GM23338 (cell line): ENCODE results near the gene TESMIN. TPM values are rescaled to one million over a fixed set of nuclear protein-coding genes. Genes with fewer than 3 reads are reported as not detected.

Experiments used
- ATAC-seq: fragments of 200-7000 bp; cut with Tn5 transposase; 3 replicates; pipeline ENCODE4 v1.9.1; 2020
- DNase-seq: peaks from one replicate; pipeline ENCODE4 v3.0.0-alpha.2; 2015; ENCODE audit warnings: low spot score
- H2AFZ ChIP-seq: fragments of 200-600 bp; sonication (generic); 2 replicates; pipeline ENCODE4 v1.8.0; 2016; ENCODE audit warnings: antibody characterized with exemption, mild to moderate bottlenecking, moderate library complexity
- H3F3A ChIP-seq: fragments of 200-600 bp; sonication (generic); replicated peaks from 2 replicates; pipeline ENCODE4 v1.8.0; 2017; ENCODE audit warnings: antibody characterized with exemption, mixed run types, low read depth
- H3K27ac ChIP-seq: fragments of 200-600 bp; sonication (generic); 2 replicates; pipeline ENCODE4 v1.6.1; 2016; ENCODE audit warnings: low read depth
- H3K27me3 ChIP-seq: fragments of 200-600 bp; sonication (generic); 2 replicates; pipeline ENCODE4 v1.8.0; 2016; ENCODE audit warnings: mild to moderate bottlenecking, mixed run types, moderate library complexity; ENCODE audit not compliant: insufficient read depth
- H3K36me3 ChIP-seq: fragments of 200-600 bp; sonication (generic); 2 replicates; pipeline ENCODE4 v1.8.0; 2016; ENCODE audit warnings: mild to moderate bottlenecking; ENCODE audit not compliant: insufficient read depth
- H3K4me1 ChIP-seq: fragments of 200-600 bp; sonication (generic); 2 replicates; pipeline ENCODE4 v1.8.0; 2016; ENCODE audit warnings: mild to moderate bottlenecking, moderate library complexity; ENCODE audit not compliant: insufficient read depth
- H3K4me2 ChIP-seq: fragments of 200-600 bp; sonication (generic); 2 replicates; pipeline ENCODE4 v1.7.1; 2017; ENCODE audit warnings: mixed run types
- H3K4me3 ChIP-seq: fragments of 200-600 bp; sonication (generic); 2 replicates; pipeline ENCODE4 v1.6.1; 2016; ENCODE audit warnings: mixed run types
- H3K79me2 ChIP-seq: fragments of 200-600 bp; sonication (generic); replicated peaks from 2 replicates; pipeline ENCODE4 v1.8.0; 2017; ENCODE audit warnings: mild to moderate bottlenecking; ENCODE audit not compliant: insufficient read depth
- H3K9me2 ChIP-seq: fragments of 200-600 bp; sonication (generic); 2 replicates; pipeline ENCODE4 v1.8.0; 2017; ENCODE audit not compliant: insufficient read depth
- H4K20me1 ChIP-seq: fragments of 200-600 bp; sonication (generic); replicated peaks from 2 replicates; pipeline ENCODE4 v1.8.0; 2017; ENCODE audit warnings: mild to moderate bottlenecking; ENCODE audit not compliant: insufficient read depth
- H3K27ac Mint-ChIP-seq: 2 replicates; pipeline ENCODE4 v1.8.0; 2020; ENCODE audit warnings: inconsistent platforms, mild to moderate bottlenecking, moderate library complexity, mixed read lengths
- H3K27me3 Mint-ChIP-seq: 3 replicates; pipeline ENCODE4 v1.8.0; 2022; ENCODE audit warnings: low read depth, mild to moderate bottlenecking, moderate library complexity, mixed read lengths, inconsistent platforms; ENCODE audit not compliant: insufficient read depth, poor library complexity
- H3K36me3 Mint-ChIP-seq: 3 replicates; pipeline ENCODE4 v1.8.0; 2021; ENCODE audit warnings: low read depth, mild to moderate bottlenecking, inconsistent platforms, moderate library complexity, mixed read lengths
- H3K4me1 Mint-ChIP-seq: 3 replicates; pipeline ENCODE4 v1.8.0; 2020; ENCODE audit warnings: mild to moderate bottlenecking, inconsistent platforms, mixed read lengths
- H3K4me3 Mint-ChIP-seq: 3 replicates; pipeline ENCODE4 v1.8.0; 2021; ENCODE audit warnings: moderate library complexity, mild to moderate bottlenecking, inconsistent platforms, mixed read lengths
- H3K9me3 Mint-ChIP-seq: 3 replicates; pipeline ENCODE4 v1.8.0; 2020; ENCODE audit warnings: moderate library complexity, mild to moderate bottlenecking, inconsistent platforms, mixed read lengths
- CREB1 ChIP-seq: fragments of 250-450 bp; sonication (Bioruptor Pico); IDR thresholded peaks from 2 replicates; pipeline ENCODE4 v1.5.0; 2020; ENCODE audit warnings: low read depth, mild to moderate bottlenecking, moderate library complexity
- CTCF ChIP-seq, 2 experiments: fragments of 200-600 bp in 1 of 2; sonication (generic) in 1 of 2; conservative IDR thresholded peaks; 2 replicates each; pipeline versions ENCODE4 v1.5.1 to v1.6.1; 2016 to 2017; ENCODE audit warnings: antibody characterized with exemption in 2 of 2, low read depth in 2 of 2, mild to moderate bottlenecking in 2 of 2, moderate library complexity in 1 of 2
- EZH2 ChIP-seq: fragments of 200-600 bp; sonication (generic); IDR thresholded peaks from one replicate; pipeline ENCODE4 v1.8.0; 2017; ENCODE audit warnings: antibody characterized with exemption, mild to moderate bottlenecking, low read depth; ENCODE audit not compliant: unreplicated experiment
- JUNB ChIP-seq: IDR thresholded peaks from one replicate; pipeline ENCODE4 v1.6.1; 2016; ENCODE audit warnings: antibody characterized with exemption; ENCODE audit not compliant: unreplicated experiment
- NANOG ChIP-seq: IDR thresholded peaks from 2 replicates; pipeline ENCODE4 v1.6.1; 2016; ENCODE audit warnings: antibody characterized with exemption, borderline replicate concordance
- POLR2AphosphoS5 ChIP-seq: IDR thresholded peaks from 2 replicates; pipeline ENCODE4 v1.6.1; 2016; ENCODE audit warnings: antibody characterized with exemption, low read depth
- REST ChIP-seq: IDR thresholded peaks from one replicate; pipeline ENCODE4 v1.6.1; 2018; ENCODE audit warnings: antibody characterized with exemption; ENCODE audit not compliant: unreplicated experiment
- STAT1 ChIP-seq: IDR thresholded peaks from one replicate; pipeline ENCODE4 v1.6.1; 2016; ENCODE audit warnings: antibody characterized with exemption; ENCODE audit not compliant: unreplicated experiment
- ZNF114 ChIP-seq: fragments of 250-450 bp; sonication (Bioruptor Pico); IDR thresholded peaks from 2 replicates; pipeline ENCODE4 v1.5.0; 2020; ENCODE audit warnings: mild to moderate bottlenecking, moderate library complexity
- polyA plus RNA-seq: library from polyadenylated mRNA; unstranded; fragments of >200 nt; fragmentation: Nextera tagmentation; extraction: Ambion mirVana; gene quantifications from 2 replicates; pipeline ENCODE4 v1.2.1, GENCODE V29; 2016
- total RNA-seq: library from RNA; depleted of rRNA; stranded (reverse); fragments of >200 nt; shearing (Covaris generic); gene quantifications from 2 replicates; pipeline ENCODE4 v1.2.3, GENCODE V29; 2014

TESMIN gene
- total and polyA plus RNA-seq, 2 experiments from 2014 or later = 54.5 to 64.6 TPM

DNA sequence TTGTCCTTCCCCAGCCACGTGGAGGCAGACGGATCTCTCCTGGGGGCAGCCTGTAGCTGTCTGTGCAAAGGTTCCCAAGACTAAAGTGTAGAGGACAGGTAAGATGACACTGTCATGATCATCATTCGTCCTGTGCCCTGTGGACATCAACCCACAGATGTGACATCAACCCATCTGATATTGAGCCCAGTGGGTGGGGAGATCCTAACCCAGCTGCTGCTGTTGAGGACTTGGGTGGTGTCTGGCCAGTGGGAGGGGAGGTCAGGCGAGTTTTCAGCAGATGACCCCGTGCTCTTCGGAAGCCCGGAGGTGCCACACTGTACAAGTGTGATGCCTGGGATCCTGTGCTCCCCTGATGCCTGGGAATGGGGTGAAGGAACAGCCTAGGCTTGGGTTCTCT is 68.2 kb downstream of the TESMIN start:
- Mint-ChIP-seq H3K27ac (no peak overlapping the region), H3K4me1 (peaks cover 24% of the 10 kb centered on the region), H3K27me3 (peaks cover 34% of the 10 kb centered on the region), H3K36me3 (peaks cover 22% of the 10 kb centered on the region), H3K9me3 (no peaks in the 10 kb centered on the region), H3K4me3 (no peak overlapping the region)
- H3F3A ChIP-seq = no peaks in the 10 kb centered on the region; the same call in none of the 2 replicates
- H3K9me2 ChIP-seq = no peaks in the 10 kb centered on the region
- peaks cover 33% of the 10 kb centered on the region for H3K27me3 ChIP-seq
- H4K20me1 ChIP-seq = no peaks in the 10 kb centered on the region; the same call in 1 of the 2 replicates
- peak overlapping the region; percentile 90; the same call in 1 of the 2 replicates for H3K4me2 ChIP-seq
- no peak overlapping the region for H3K27ac ChIP-seq
- no peak for ATAC-seq
- no peak for TF ChIP-seq REST
- no peak for DNase-seq
- H2AFZ ChIP-seq = no peak overlapping the region
- 0 out of 2 replicates have a peak, but pooled peaks cover 5% of the 10 kb centered on the region for H3K36me3 ChIP-seq
- peaks cover 10% of the 10 kb centered on the region; the same call in 1 of the 2 replicates for H3K4me1 ChIP-seq
- no peak overlapping the region for H3K4me3 ChIP-seq
- peaks cover 4% of the 10 kb centered on the region; the same call in 1 of the 2 replicates for H3K79me2 ChIP-seq

DNA sequence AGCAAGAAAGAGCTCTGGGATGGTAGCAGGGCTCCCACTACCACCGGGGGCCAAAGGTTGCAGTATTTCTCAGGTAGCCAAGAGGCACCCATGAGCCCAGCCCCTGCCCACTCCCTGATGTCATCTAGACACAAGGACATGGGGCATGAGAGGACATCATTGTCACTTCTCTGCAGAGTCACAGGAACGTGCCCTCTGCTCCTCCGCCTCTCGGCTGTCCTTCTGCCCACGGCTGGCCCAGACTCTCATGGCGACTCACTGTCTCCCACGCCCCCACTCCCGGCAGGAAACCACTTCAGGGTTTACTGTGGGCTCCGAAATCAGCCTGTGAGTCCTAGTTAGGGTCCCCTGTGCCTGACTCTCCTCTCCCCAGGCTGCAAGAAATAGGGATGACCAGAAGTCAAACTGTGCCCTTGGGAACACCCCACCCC is 68.8 kb downstream of the TESMIN start:
- Histone ChIP-seq H3K9me2 (no peaks in the 10 kb centered on the region), H3K4me1 (peaks cover 10% of the 10 kb centered on the region; the same call in 1 of the 2 replicates), H3K4me3 (no peak overlapping the region), H3K27me3 (peaks cover 33% of the 10 kb centered on the region), H3K4me2 (no peak overlapping the region), H3F3A (no peaks in the 10 kb centered on the region; the same call in 1 of the 2 replicates), H3K79me2 (peaks cover 4% of the 10 kb centered on the region; the same call in 1 of the 2 replicates), H3K27ac (no peak overlapping the region), H4K20me1 (no peaks in the 10 kb centered on the region; the same call in 1 of the 2 replicates), H3K36me3 (no peaks in the 10 kb centered on the region), H2AFZ (no peak overlapping the region)
- Mint-ChIP-seq H3K9me3 (no peaks in the 10 kb centered on the region), H3K4me1 (peaks cover 23% of the 10 kb centered on the region), H3K36me3 (peaks cover 17% of the 10 kb centered on the region), H3K27ac (no peak overlapping the region), H3K4me3 (no peak overlapping the region), H3K27me3 (peaks cover 34% of the 10 kb centered on the region)
- no peak for DNase-seq
- ATAC-seq = no peak
- TF ChIP-seq ZNF114 = no peak
- TF ChIP-seq JUNB = no peak

DNA sequence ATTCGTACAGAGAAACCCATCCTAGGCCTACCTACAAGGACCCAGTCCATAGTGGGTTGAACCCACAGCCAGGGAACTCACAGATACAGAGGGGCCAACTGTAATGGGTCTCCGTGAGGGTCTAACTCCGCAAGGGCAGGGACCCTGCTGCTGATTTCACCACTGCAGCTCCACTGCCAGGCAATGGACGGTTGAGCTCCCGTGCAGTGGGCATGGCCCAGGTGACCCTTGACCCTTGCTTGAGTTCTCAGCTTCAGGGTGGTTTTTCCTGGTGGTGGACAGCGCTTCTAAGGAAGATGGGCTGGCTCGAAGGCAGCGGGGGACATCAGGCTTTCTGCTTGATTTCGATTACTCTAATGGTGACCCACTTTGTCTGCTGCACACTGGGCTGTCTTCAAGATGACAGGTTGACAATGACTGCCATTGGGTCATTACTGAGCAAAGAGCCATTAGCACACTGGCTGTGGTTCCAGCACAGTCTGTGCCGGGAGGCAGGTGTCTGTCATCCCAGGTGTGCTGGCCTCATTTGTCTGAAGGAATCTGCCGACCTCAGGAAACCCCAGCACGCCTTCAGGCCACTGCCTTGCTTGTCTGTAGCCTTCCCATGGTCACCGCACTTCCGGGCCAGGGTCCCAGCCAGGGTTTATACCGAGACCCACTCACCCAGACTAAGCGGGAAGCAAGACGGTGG is 70.6 kb downstream of the TESMIN start:
- no peak overlapping the region for H3K4me2 ChIP-seq
- DNase-seq = no peak
- no peaks in the 10 kb centered on the region for H3F3A ChIP-seq
- H3K9me2 ChIP-seq = no peaks in the 10 kb centered on the region
- Mint-ChIP-seq H3K9me3 (no peaks in the 10 kb centered on the region), H3K4me1 (peaks cover 17% of the 10 kb centered on the region), H3K27me3 (peaks cover 30% of the 10 kb centered on the region), H3K27ac (no peak overlapping the region), H3K4me3 (no peak overlapping the region), H3K36me3 (peaks cover 2% of the 10 kb centered on the region; the same call in 1 of the 3 replicates)
- H3K27me3 ChIP-seq = peaks cover 31% of the 10 kb centered on the region
- H3K27ac ChIP-seq = no peak overlapping the region
- peaks cover 8% of the 10 kb centered on the region; the same call in 1 of the 2 replicates for H3K4me1 ChIP-seq
- H3K4me3 ChIP-seq = no peak overlapping the region
- H3K36me3 ChIP-seq = no peaks in the 10 kb centered on the region
- no peak for ATAC-seq
- peaks cover 3% of the 10 kb centered on the region; the same call in 1 of the 2 replicates for H3K79me2 ChIP-seq
- no peak overlapping the region for H2AFZ ChIP-seq
- H4K20me1 ChIP-seq = no peaks in the 10 kb centered on the region
- TF ChIP-seq NANOG (no peak), CTCF (conservative IDR thresholded peaks at IDR 0.05; ENCODE audit: low read depth in 2 of 2) (no peak), REST (no peak), CREB1 (CRISPR knock-in tag) (no peak), EZH2 (no peak), STAT1 (no peak), ZNF114 (no peak), POLR2AphosphoS5 (no peak)
